GM19467 (cell line): ENCODE measurements around the gene PLA2G12A.
"Not testable (repeated sequence)": the region's sequence is repeated elsewhere in the genome, so short reads cannot be mapped to it uniquely, and the experiment has no call there.

Experiments used
- ATAC-seq: cut with Tn5 transposase; IDR thresholded peaks from one replicate; pipeline ENCODE4 v1.9.1; 2021; ENCODE audit warnings: mild to moderate bottlenecking, moderate library complexity; ENCODE audit not compliant: unreplicated experiment

The PLA2G12A gene

GRCh38 chr4:109682875-109683274 is 47.0 kb downstream of the PLA2G12A start:
- ATAC-seq: no peak

- ATAC-seq: not testable (repeated sequence)
These were observed 50.9 kb downstream of the PLA2G12A start for GRCh38 chr4:109678925-109679324.

DNA sequence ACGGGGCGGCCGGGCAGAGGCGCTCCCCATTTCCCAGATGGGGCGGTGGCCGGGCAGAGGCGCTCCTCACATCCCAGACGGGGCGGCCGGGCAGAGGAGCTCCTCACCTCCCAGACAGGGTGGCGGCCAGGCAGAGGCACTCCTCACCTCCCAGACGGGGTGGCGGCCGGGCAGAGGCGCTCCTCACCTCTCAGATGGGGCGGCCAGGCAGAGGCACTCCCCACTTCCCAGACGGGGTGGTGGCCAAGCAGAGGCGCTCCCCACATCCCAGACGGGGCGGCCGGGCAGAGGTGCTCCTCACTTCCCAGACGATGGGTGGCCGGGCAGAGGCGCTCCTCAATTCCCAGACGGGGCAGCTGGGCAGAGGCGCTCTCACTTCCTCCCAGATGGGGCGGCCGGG is 51.4 kb downstream of the PLA2G12A start:
- not testable (repeated sequence) for ATAC-seq

- no peak for ATAC-seq
These were observed 53.0 kb downstream of the PLA2G12A start for GRCh38 chr4:109676886-109677285.

DNA sequence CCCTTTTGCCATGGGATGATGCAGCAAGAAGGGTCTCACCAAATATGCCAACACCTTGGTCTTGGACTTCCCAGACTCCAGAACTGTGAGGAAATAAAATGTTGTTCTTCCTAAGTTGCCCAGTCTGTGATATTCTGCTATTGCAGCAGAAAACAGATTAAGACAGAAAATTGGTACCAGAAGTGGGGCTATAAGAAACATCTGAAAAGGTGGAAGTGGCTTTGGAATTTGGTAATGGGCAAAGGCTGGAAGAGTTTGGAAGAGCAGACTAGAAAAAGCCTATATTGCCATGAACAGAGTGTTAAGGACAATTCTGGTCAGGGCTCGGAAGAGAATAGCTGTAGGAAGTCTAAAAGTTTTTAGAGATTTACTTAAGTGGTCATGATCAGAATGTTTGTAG is 54.0 kb downstream of the PLA2G12A start:
- no peak for ATAC-seq

DNA sequence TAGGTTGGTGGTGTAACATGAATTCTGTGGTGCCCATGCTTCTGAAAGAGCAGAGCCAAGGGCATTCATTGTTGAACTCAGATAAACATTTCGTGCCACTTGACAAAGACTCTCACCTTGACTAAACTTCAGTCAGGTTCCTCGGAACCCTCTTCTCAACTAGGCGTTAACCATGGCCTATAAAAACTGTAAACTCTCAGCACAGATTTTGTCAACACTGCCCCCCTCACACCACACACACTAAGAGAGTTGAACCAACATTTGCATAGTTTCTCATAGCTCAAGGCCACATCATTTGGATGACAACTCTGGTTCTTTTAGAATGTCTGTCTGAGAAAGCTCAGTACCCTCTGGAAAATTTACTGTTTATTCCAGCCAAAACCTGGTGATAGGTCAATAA is 54.7 kb downstream of the PLA2G12A start:
- ATAC-seq: no peak

DNA sequence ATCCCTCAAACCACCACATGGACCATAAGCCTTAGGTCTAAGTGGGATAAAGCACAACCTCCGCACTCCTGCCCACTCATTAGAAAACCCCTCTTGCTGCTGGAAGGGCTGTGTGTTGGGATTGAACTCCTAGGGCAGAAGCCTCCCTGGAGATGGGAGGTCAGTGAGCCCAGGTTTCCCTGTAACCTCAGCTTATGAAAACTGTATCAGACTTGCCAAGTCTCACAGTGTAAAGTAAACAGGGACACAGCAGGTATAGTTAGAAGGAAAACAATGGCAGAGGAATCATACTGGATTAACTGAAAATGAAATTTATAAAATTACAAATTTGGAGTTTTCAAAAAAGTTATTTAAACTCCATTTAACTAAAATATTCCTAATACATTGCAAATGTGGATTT is 56.6 kb downstream of the PLA2G12A start:
- no peak for ATAC-seq

- no peak for ATAC-seq
These were observed 57.5 kb downstream of the PLA2G12A start for GRCh38 chr4:109672169-109672930.

DNA sequence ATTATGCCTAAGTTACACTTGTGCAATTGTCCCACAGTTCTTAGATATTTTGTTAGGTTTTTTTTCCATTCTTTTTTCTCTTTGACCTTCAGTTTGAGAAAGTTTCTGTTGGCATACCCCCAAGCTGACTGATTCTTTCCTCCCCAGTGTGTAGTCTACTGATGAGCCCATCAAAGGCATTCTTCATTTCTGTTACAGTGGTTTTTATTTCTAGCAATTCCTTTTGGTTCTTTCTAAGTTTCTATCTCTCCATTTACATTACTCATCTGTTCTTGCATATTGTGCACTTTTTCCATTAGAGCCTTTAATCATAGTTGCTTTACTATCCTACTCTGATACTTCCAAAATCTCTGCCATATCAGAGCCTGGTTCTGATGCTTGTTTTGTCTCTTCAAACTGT is 58.5 kb downstream of the PLA2G12A start:
- no peak for ATAC-seq

GRCh38 chr4:109665783-109666485 is 63.9 kb downstream of the PLA2G12A start:
- ATAC-seq: no peak

DNA sequence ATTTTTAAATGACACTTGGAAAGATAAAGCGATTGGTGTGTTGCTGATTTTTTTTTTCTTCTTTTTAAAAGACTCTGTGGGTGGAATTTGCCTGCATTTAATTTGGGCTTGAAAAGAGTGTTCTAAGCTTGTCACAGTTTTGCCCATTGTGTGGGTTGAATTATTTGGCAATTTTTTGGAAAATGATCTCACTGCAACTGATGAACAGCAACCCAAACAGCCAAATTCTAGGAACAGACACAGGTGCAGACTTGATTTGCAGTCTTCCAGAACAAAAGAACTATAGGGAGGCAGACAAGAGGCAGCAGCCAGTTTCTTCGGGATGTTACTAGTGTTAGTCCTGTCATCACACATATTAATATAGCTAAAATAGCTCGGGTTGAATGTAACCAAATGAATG is 67.1 kb downstream of the PLA2G12A start:
- no peak for ATAC-seq

- ATAC-seq: no peak
These were observed 67.8 kb downstream of the PLA2G12A start for GRCh38 chr4:109662116-109662515.
